ENCODE data around the gene NELFA.

DNA sequence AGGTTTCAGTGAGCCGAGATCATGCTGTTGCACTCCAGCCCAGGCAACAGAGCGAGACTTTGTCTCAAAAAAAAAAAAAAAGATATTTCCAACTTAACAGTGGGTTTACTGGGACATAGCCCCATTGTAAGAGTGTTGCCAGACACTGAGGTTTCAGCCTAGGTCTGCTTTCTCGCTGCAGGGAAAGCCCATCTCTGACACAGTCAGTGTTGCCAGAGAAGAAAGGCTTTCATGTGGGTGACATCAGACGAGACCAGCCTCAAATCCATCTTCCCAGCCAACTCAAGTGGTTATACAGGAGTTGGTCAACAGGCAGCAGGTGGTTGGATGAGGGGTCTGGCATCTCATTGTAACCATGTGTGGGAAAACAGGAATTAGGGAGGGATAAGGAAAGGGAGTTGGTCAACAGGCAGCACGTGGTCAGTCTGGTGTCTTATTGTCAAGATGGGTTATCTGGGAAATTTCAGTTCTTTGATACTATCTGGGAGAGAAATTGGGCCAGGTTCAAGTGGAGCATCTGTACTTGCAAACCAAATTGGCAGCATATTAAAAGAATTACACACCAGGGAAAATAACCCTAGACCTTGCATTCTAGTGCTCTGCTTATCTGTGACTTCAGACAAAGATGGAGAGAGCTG, 41.1 kb downstream of the NELFA start:
- TF ChIP-seq, protein P1, sequence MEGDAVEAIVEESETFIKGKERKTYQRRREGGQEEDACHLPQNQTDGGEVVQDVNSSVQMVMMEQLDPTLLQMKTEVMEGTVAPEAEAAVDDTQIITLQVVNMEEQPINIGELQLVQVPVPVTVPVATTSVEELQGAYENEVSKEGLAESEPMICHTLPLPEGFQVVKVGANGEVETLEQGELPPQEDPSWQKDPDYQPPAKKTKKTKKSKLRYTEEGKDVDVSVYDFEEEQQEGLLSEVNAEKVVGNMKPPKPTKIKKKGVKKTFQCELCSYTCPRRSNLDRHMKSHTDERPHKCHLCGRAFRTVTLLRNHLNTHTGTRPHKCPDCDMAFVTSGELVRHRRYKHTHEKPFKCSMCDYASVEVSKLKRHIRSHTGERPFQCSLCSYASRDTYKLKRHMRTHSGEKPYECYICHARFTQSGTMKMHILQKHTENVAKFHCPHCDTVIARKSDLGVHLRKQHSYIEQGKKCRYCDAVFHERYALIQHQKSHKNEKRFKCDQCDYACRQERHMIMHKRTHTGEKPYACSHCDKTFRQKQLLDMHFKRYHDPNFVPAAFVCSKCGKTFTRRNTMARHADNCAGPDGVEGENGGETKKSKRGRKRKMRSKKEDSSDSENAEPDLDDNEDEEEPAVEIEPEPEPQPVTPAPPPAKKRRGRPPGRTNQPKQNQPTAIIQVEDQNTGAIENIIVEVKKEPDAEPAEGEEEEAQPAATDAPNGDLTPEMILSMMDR (IDR thresholded peaks at IDR 0.05; ENCODE audit: insufficient read depth, low read length, poor library complexity, severe bottlenecking), result no peak
- TF ChIP-seq EZH2phosphoT487 (conservative IDR thresholded peaks at IDR 0.05; ENCODE audit: low read length), result no peak

Data from SU-DHL-6 (cell line).